B cell (primary cell): ENCODE measurements around the gene CDKAL1. TPM values are rescaled to one million over a fixed set of nuclear protein-coding genes. Genes with fewer than 3 reads are reported as not detected.

ENCODE experiments used
- ATAC-seq: fragments of 200-7000 bp; cut with Tn5 transposase; one replicate; pipeline ENCODE4 v1.10.0; 2021; ENCODE audit warnings: low read depth, mild to moderate bottlenecking, moderate number of reproducible peaks, moderate library complexity
- CTCF ChIA-PET: fragments of 350-600 bp; sonication (Branson Sonifier 250); formaldehyde crosslinking; loops from one replicate; lab custom pipeline; 2021; ENCODE audit warnings: antibody characterized with exemption, inconsistent platforms; lab: Charles Lee
- POLR2A ChIA-PET: fragments of 350-600 bp; sonication (Branson Sonifier 250); formaldehyde crosslinking; loops from one replicate; lab custom pipeline; 2021; ENCODE audit warnings: antibody characterized with exemption; lab: Charles Lee
- DNase-seq: peaks from one replicate; pipeline ENCODE4 v3.0.0; 2013
- H2AFZ ChIP-seq: 2 replicates; pipeline ENCODE4 v1.6.1; 2012; ENCODE audit warnings: mild to moderate bottlenecking, low read depth, low read length; ENCODE audit not compliant: insufficient read depth, poor library complexity, severe bottlenecking
- H3K27ac ChIP-seq, 2 donors: 1 replicate in 1 of 2; 2 replicates in 1 of 2; pipeline ENCODE4 v1.5.1; 2012 to 2013; ENCODE audit warnings: low read length in 2 of 2, mild to moderate bottlenecking in 2 of 2, moderate library complexity in 1 of 2
- H3K27me3 ChIP-seq, 4 experiments: fragments of 200-600 bp in 1 of 4; sonication (generic) in 1 of 4; replicated peaks in 1 of 4; 1 replicate in 2 of 4; 2 replicates in 2 of 4; pipeline versions ENCODE4 v1.6.1 to v1.7.0; 2013 to 2016; ENCODE audit warnings: low read length in 3 of 4, mild to moderate bottlenecking in 2 of 4, mixed read lengths in 1 of 4, moderate library complexity in 1 of 4; ENCODE audit not compliant: insufficient read depth in 4 of 4, control insufficient read depth in 3 of 4; ENCODE audit errors: control extremely low read depth in 1 of 4
- H3K36me3 ChIP-seq, 2 experiments: replicated peaks in 1 of 2; 1 replicate in 1 of 2; 2 replicates in 1 of 2; pipeline versions ENCODE4 v1.6.1 to v1.7.1; 2013; ENCODE audit warnings: low read length in 1 of 2; ENCODE audit not compliant: insufficient read depth in 2 of 2, control insufficient read depth in 1 of 2; ENCODE audit errors: control extremely low read depth in 1 of 2, extremely low read depth in 1 of 2
- H3K4me1 ChIP-seq, 2 donors: fragments of 200-600 bp in 1 of 2; sonication (generic) in 1 of 2; 1 replicate in 1 of 2; 2 replicates in 1 of 2; pipeline versions ENCODE4 v1.5.1 to v1.6.1; 2013 to 2017; ENCODE audit warnings: low read length in 2 of 2; ENCODE audit not compliant: control insufficient read depth in 2 of 2, insufficient read depth in 2 of 2
- H3K4me2 ChIP-seq: replicated peaks from 2 replicates; pipeline ENCODE3; 2012; ENCODE audit warnings: mild to moderate bottlenecking, low read depth, low read length; ENCODE audit not compliant: poor library complexity, severe bottlenecking
- H3K4me3 ChIP-seq, 5 experiments: fragments of 200-600 bp in 1 of 5; sonication (generic) in 1 of 5; 1 replicate in 3 of 5; 2 replicates in 2 of 5; pipeline versions ENCODE4 v1.5.1 to v1.7.0; 2011 to 2016; ENCODE audit warnings: low read length in 4 of 5, mild to moderate bottlenecking in 4 of 5, low read depth in 2 of 5, control low read depth in 1 of 5, moderate library complexity in 1 of 5; ENCODE audit not compliant: insufficient read depth in 1 of 5; ENCODE audit errors: control extremely low read depth in 1 of 5, extremely low read depth in 1 of 5
- H3K79me2 ChIP-seq: fragments of 200-600 bp; sonication (generic); one replicate; pipeline ENCODE4 v1.6.0; 2016; ENCODE audit warnings: low read length; ENCODE audit not compliant: control insufficient read depth, insufficient read depth
- H3K9ac ChIP-seq: fragments of 200-600 bp; sonication (generic); 2 replicates; pipeline ENCODE4 v1.6.1; 2017; ENCODE audit warnings: mild to moderate bottlenecking, low read length, moderate library complexity
- H3K9me3 ChIP-seq, 3 donors: one replicate each; pipeline versions ENCODE4 v1.6.1 to v1.7.1; 2013; ENCODE audit warnings: low read length in 2 of 3; ENCODE audit not compliant: control insufficient read depth in 2 of 3, insufficient read depth in 1 of 3; ENCODE audit errors: control extremely low read depth in 1 of 3
- H4K20me1 ChIP-seq: 2 replicates; pipeline ENCODE4 v1.6.0; 2012; ENCODE audit warnings: mild to moderate bottlenecking, low read length; ENCODE audit not compliant: insufficient read depth, control insufficient read depth, poor library complexity, severe bottlenecking
- H3K27ac Mint-ChIP-seq: one replicate; pipeline ENCODE4 v1.8.0; 2021; ENCODE audit warnings: mixed read lengths
- H3K27me3 Mint-ChIP-seq: one replicate; pipeline ENCODE4 v1.8.0; 2021; ENCODE audit warnings: mixed read lengths
- H3K4me1 Mint-ChIP-seq: one replicate; pipeline ENCODE4 v1.8.0; 2021; ENCODE audit warnings: mixed read lengths
- H3K4me3 Mint-ChIP-seq: one replicate; pipeline ENCODE4 v1.8.0; 2021; ENCODE audit warnings: mixed read lengths
- H3K9me3 Mint-ChIP-seq: one replicate; pipeline ENCODE4 v1.8.0; 2022; ENCODE audit warnings: mixed read lengths; ENCODE audit not compliant: insufficient read depth
- EZH2 ChIP-seq: IDR thresholded peaks from 2 replicates; pipeline ENCODE4 v1.6.1; 2012; ENCODE audit warnings: borderline replicate concordance, low read depth, mild to moderate bottlenecking, moderate library complexity, low read length; ENCODE audit not compliant: insufficient read depth, poor library complexity, severe bottlenecking
- WGBS: methylation state at CpG from one replicate; pipeline ENCODE4 v1.1.5; 2013; ENCODE audit warnings: missing lambda C conversion rate; ENCODE audit not compliant: insufficient coverage; 5-methylcytosine and 5-hydroxymethylcytosine counted together
- intact Hi-C: fragments of 100-400 bp; cut with micrococcal nuclease; formaldehyde crosslinking; loops from one replicate; pipeline ENCODE4 v1.10.0; 2022
- polyA plus RNA-seq: library from polyadenylated mRNA; depleted of rRNA; stranded (reverse); fragments of >200 nt; gene quantifications from 2 replicates; pipeline ENCODE4 v1.2.3, GENCODE V29; 2012
- total RNA-seq, 2 donors: library from RNA; stranded (reverse); fragments of 120-200 nt in 1 of 2; gene quantifications; 1 replicate in 1 of 2; 2 replicates in 1 of 2; pipeline versions ENCODE4 v1.2.3 to v1.2.4, GENCODE V29; 2013 to 2022
- TF ChIP-seq, protein P1 (sequence below): fragments of 200-600 bp; IDR thresholded peaks from one replicate; pipeline ENCODE4 v1.8.0; 2022; ENCODE audit warnings: antibody characterized with exemption, mild to moderate bottlenecking

Gene CDKAL1
- total and polyA plus RNA-seq, 2 donors (not counting 1 experiment from before 2014, with no cell fraction given): 6.1 to 33.3 TPM

DNA sequence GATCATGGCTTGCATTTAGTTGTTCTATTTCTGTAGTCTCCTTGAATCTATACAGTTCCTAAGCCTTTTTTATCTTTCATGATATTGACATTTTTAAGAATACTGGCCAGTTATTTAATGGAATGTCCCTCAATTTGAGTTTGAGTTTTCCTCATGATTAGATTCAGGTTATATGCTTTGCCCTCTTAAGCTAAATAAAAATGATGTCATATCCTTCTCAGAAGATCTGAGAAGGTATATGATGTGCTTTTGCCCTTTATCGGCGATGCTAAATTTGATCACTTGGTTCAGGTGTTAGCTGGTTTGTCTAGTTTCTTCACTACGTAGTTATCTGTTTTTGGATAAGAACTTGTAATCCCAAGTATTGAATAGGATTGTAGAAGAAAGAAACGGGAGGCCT is 549.5 kb downstream of the CDKAL1 start:
- CTCF ChIA-PET: no interaction called here
- Histone ChIP-seq H3K4me2 (no peak overlapping the region), H3K9ac (no peak overlapping the region), H3K4me3 (no peak overlapping the region), H3K79me2 (no peaks in the 10 kb centered on the region), H3K27ac (no peak overlapping the region), H3K27me3 (no peaks in the 10 kb centered on the region), H3K4me1 (no peaks in the 10 kb centered on the region), H3K36me3 (peaks cover 0 to 4% of the 10 kb centered on the region in 2 experiments), H2AFZ (no peak overlapping the region), H3K9me3 (no peaks in the 10 kb centered on the region), H4K20me1 (no peaks in the 10 kb centered on the region)
- TF ChIP-seq, protein P1, sequence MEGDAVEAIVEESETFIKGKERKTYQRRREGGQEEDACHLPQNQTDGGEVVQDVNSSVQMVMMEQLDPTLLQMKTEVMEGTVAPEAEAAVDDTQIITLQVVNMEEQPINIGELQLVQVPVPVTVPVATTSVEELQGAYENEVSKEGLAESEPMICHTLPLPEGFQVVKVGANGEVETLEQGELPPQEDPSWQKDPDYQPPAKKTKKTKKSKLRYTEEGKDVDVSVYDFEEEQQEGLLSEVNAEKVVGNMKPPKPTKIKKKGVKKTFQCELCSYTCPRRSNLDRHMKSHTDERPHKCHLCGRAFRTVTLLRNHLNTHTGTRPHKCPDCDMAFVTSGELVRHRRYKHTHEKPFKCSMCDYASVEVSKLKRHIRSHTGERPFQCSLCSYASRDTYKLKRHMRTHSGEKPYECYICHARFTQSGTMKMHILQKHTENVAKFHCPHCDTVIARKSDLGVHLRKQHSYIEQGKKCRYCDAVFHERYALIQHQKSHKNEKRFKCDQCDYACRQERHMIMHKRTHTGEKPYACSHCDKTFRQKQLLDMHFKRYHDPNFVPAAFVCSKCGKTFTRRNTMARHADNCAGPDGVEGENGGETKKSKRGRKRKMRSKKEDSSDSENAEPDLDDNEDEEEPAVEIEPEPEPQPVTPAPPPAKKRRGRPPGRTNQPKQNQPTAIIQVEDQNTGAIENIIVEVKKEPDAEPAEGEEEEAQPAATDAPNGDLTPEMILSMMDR: no peak
- no peak for TF ChIP-seq EZH2
- intact Hi-C loops: no loop called here
- H3K4me3 Mint-ChIP-seq: no peak overlapping the region
- POLR2A ChIA-PET: no interaction called here
- WGBS: 63% methylated on average over 2 of the region's 4 CpGs
- no peak for ATAC-seq
- no peak for DNase-seq
- H3K4me1 Mint-ChIP-seq: no peaks in the 10 kb centered on the region
- no peaks in the 10 kb centered on the region for H3K9me3 Mint-ChIP-seq
- H3K27ac Mint-ChIP-seq: no peak overlapping the region
- no peaks in the 10 kb centered on the region for H3K27me3 Mint-ChIP-seq

DNA sequence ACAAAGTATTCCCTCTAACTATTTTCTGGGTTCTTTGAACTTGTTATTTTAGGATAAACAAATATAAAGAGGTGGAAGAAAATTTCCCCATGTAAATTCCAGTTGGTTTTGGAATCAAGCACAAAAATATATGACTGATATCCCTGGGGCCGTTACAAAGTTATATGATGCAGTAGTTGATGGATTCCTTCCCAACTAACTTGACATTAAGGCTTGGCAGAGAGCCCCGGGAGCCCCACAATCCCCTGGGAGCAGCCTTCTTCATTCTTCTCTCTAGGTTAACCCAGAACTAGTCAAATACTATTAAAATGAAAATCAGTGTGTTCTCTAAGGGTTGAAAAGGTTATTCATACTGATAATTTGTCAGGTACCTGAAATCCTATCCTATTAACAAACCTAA is 550.4 kb downstream of the CDKAL1 start:
- ATAC-seq (no peak), DNase-seq (no peak)
- intact Hi-C loops: no loop called here
- Histone ChIP-seq H3K4me1 (peaks cover 0 to 3% of the 10 kb centered on the region in 2 donors), H3K4me3 (no peak overlapping the region), H3K36me3 (peaks cover 0 to 4% of the 10 kb centered on the region in 2 experiments), H4K20me1 (no peaks in the 10 kb centered on the region), H3K27me3 (no peaks in the 10 kb centered on the region), H3K4me2 (no peak overlapping the region), H3K27ac (no peak overlapping the region), H3K9me3 (no peaks in the 10 kb centered on the region), H2AFZ (no peak overlapping the region), H3K9ac (no peak overlapping the region), H3K79me2 (no peaks in the 10 kb centered on the region)
- no peaks in the 10 kb centered on the region for H3K9me3 Mint-ChIP-seq
- H3K27ac Mint-ChIP-seq: no peak overlapping the region
- TF ChIP-seq EZH2: no peak
- no peaks in the 10 kb centered on the region for H3K27me3 Mint-ChIP-seq
- CTCF ChIA-PET: no interaction called here
- H3K4me3 Mint-ChIP-seq: no peak overlapping the region
- peaks cover 4% of the 10 kb centered on the region for H3K4me1 Mint-ChIP-seq
- no CpG with 5 or more reads among the region's 2 CpGs for WGBS
- POLR2A ChIA-PET: no interaction called here
